ENCODE measurements around the gene NR1I3.
A peak's percentile ranks its signal among the peaks of the same experiment; 100 is the strongest.

Gene NR1I3

GRCh38 chr1:161217831-161218230 lies 20.2 kb downstream of the NR1I3 start:
- FAIRE-seq: no peak

DNA sequence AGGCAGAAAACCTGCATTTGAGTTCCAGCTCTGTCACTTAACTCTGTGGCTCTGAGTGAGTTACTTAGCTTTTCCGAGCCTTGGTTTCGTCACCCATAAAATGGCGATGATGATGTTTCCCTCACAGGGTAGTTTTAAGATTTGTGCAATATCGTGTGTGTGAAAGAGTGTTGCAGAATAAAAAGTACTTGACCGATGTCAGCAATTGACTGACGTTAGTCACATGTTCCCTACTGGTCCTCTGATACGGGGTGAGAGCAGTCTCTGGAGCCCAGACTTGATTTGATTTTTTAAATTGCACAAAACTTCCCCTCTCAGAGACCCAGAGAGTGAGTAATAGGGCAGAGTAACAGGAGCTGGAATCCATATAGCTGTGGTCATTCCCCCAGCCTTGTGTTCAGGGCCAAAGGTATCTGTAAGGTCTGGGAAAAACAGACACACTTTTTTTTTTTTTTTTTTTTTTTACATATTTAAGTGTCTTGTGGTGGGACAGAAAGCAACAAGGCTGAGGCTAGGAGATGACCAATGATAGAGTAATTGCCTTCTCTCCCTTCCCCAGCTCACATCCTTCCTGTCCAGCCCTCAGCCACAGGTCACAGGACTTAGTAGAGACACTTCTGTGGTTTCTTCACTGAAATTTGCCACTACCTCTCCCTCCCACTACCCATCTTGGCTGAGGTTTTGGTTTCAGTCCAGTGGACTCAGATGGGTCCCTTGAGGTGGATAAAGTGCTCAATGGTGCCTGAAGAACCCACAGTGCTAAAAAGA lies 20.9 kb downstream of the NR1I3 start:
- no peak for FAIRE-seq

DNA sequence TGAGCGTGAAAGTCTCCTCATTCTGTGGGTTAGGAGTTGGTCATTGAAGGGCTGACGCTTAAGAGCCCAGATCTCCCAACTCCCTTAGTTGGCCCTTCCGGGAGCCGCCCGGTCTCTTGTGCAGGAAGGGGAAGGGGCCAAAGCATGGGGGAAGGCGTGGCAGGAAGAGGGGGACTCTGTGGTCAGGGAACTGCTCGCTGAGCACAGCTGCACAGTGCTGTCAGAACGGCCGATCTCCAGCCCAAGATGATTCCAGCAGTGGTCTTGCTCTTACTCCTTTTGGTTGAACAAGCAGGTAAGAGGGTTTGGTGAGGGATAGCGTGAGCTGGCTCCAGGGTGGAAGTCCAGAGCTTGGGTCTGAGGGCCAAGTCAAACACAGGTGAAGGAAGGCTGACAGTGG lies 22.9 kb downstream of the NR1I3 start, which contains the start of gene FCER1G:
FCER1G (plus strand) TSS at position 220 of the 400 bp plus-strand sequence; CDS start at position 247, 27 bp downstream.
- no peak for FAIRE-seq

DNA sequence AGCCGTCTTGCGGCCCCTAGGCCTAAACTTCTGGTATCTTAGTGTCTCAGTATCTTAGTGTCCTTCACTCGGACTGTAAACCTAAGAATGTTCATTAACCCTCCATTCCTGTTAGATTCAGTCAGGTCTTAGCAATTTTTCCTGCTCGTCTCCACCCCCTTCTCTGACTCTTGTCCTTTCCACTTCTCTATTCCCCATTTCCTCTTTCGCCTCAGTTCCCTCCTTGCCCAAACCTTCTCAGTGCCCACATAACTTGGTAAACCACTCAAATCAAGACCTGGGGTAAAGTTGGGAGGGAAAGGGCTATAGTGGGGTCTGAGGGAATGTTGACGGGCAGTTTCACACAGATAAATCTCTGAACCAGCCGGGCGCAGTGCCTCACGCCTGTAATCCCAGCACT lies 23.6 kb downstream of the NR1I3 start:
- no peak for FAIRE-seq

- peak; percentile 47 for FAIRE-seq
Measured at GRCh38 chr1:161209790-161210409, 28.1 kb downstream of the NR1I3 start.

DNA sequence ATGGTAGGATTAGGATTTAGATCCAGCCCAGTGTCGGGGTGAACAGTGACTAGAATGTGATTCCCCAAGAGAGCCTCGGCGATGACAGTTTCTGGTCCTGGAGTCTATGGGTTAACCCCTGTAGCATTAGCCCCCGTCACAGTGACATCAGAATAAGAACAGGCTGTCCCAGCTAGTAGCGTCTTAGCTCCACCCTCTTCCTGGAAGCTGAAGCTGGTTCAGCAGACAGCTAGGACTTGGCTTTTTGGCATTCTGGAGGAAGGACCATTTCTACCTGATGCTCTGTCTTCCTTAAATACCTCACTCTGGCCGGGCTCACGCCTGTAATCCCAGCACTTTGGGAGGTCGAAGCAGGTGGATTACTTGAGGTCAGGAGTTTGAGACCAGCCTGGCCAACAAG lies 30.8 kb downstream of the NR1I3 start:
- no peak for FAIRE-seq

DNA sequence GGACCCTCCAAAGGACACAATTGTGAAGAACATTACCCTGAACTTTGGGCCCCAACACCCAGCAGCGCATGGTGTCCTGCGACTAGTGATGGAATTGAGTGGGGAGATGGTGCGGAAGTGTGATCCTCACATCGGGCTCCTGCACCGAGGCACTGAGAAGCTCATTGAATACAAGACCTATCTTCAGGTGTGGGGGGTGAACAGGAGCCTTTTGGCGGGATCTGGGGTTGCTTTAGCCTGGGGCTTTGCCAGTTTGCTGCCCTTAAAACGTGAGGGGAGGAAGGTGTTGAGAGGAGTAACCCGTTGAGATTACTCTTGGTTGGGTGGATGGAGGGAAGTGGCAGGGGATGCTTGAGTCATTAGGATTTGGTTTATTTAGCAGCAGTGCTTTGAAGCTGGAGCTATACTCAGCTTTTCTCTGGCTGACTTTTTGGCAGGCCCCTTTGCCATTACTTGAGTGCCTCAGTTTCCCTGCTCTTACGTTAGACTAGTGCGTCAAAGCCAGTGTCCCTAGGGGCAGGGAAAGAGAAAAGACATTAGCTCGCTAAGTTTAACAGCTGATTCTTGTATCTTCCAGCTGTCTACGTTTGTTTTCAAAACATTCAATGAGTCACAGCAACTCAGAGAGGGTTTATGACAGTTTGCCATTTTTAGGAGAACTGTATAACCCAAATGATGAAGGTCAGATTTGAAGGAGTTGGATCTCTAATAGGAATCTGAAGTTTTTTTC lies 31.4 kb downstream of the NR1I3 start:
- FAIRE-seq: no peak

- FAIRE-seq: peak; percentile 98
Measured at GRCh38 chr1:161201836-161202712, 35.9 kb downstream of the NR1I3 start, which contains the start of gene NDUFS2. Gene NDUFS2, plus strand, starts transcription at chr1:161202367. Its CDS starts 19 bp downstream, at chr1:161202386.

- FAIRE-seq: no peak
Measured at GRCh38 chr1:161200992-161201835, 36.8 kb downstream of the NR1I3 start.

DNA sequence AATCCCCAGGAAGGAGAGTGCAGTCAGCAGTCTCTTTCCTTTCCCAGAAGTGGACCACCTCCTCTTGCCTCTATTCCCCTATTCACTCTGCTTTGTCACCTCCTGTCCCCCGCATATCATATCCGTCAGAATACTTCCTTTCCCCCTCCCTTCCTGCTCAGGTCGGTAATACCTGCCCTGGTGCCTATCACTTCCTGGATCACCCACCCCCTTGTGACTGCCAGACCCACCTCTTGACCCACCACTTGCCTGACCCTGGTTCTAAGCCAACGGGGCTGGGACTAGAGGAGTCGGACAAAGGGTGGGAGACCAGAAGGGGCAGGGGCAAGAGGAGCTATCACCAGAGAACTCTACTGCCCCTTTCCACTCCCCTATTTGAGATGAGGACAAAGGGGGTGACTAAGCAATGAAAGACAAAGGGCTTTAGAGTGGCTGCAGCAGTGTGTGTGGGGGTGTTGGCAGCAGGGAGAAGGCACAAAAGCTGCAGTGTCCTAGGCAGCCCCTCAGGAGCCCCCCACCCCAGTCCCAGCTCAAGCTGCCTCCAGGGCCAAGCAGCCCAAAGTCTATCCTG lies 37.5 kb downstream of the NR1I3 start:
- FAIRE-seq: no peak

- no peak for FAIRE-seq
Measured at GRCh38 chr1:161199506-161200139, 38.4 kb downstream of the NR1I3 start.

GRCh38 chr1:161198897-161199431 lies 39.0 kb downstream of the NR1I3 start, which contains the start of gene ADAMTS4:
Gene ADAMTS4, minus strand, starts transcription at chr1:161199054. Its CDS starts 427 bp downstream, at chr1:161198627.
- FAIRE-seq: no peak

DNA sequence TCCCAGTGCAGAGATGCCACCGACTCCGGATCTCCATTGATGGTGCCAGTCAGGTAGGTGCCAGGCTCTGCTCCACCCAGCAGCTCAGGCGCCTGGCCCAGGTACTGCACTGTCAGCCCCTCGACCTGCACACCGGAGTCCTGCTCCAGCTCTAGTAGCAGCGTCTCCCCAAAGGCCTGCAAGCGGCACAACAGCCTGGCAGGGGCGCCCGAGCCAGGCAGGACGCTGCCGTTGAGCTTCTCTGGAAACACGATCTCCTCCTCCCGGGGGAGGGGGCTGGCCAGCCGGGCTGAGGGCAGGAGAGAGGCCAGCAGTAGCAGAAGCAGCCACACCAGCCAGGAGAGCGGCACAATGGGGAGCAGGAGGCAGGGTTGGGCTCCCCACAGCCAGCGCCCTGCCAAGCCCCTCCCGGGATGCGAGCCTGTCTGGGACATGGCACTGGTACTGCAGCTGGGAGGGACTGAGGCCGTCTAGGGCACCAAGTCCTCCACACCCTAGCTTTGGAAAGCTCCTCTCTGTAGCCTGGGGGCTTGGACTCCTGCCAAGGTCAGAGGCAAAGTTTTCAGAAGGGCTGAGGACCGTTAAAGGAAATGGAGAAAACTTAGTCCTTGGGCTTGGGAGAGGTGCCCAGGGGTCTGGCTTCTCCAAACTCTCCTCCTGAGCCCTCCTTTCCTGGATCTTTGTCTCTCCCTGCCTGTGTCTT lies 39.7 kb downstream of the NR1I3 start:
- FAIRE-seq: no peak

GRCh38 chr1:161197560-161198193 lies 40.3 kb downstream of the NR1I3 start:
- no peak for FAIRE-seq

DNA sequence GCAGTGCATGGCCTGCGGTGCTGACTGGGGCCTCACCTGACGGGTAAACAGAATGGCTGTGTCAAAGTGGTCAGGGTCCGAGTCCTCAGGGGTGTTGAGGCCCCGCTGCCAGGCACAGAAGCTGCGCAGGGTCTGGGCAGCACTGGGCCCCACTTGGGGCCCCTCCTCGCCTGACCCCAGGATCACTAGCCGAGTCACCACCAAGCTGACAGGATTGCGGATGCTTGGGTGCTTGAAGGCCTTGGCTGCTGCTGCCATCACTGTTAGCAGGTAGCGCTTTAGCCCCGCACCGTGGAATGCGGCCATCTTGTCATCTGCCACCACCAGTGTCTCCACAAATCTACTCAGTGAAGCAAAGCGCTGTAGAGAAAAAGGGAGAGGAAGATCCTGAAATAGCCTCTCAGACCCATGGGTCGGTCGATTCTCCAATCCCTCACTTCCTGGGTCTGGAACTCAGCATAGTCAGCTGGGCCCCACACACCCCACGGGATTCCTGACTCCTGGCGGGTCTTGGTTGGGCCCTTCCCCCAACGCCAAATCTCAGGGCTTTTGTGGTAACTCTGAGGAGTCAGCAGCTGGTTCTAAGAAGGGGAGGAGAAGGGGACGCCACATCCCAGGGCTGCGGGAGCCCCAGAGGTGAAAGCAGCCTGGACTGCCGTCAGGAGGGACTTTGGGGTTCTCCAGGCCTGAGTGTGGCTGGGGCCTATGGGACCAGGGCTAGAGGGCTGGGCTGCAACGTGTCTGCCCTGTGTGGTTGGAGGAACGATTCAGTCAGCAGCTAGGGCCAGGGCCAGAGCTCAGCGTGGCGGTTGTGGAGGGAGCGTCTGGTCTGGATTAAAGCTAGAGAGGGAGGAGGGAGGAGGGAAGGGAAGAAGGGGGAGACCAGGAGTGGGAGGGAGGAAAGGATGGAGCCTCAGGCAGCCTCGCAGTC lies 41.2 kb downstream of the NR1I3 start:
- no peak for FAIRE-seq

GRCh38 chr1:161196111-161196510 lies 41.9 kb downstream of the NR1I3 start:
- FAIRE-seq: no peak

DNA sequence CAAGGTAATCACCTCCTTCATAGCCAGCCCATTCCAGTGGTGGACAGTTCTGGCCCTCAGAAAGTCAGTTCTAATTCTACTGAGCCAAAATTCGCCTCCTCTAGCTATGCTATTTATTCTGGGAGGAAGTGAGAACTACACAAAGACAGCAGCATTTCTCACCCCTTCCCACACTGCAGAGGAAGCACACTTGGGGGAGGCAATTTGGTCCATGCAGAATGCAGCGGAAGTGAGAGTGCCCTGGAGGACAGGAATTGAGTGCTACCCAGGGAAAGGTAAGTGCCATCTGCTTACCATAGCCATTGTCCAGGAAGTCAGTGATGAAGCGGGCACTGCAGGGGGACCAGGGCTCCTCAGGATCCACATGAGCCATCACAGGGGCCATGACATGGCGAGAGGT lies 42.8 kb downstream of the NR1I3 start:
- no peak for FAIRE-seq
